ENCODE data around the gene EXOSC2.

DNA sequence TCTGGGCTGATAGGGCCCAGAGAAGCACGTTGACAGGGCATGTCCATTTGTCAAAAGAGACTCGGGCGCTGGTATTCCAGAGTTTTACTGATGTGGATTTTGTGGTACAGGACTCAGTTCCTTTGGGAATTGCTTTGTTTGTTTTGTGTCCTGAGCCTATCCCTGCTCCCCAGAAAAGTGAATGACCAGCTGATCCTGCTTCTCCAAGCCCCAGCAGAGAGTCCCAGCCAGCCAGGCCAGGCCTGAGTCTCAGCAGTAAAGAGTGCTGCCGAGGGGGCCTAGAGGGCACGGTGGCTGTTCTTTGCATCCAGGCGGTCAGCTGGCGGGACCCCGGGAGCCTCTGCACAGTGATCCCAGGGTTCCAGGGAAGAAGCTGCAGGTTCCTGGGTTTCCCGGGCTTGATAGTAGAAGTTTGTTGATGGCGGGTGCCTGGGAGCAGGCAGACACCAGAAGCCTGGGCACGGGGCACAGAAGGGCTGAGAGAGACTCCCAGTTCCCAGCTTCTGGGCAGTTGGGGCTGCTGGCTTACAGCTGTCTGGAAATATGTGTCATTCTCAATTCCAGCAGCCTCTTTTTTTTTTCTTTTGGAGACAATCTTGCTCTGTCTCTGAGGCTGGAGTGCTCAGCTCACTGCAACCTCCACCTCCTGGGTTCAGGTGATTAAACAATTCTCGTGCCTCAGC lies 20.5 kb upstream of the EXOSC2 start:
- TF ChIP-seq YY1 (IDR thresholded peaks at IDR 0.05; ENCODE audit: insufficient read depth, insufficient read length), result no peak
- TF ChIP-seq ZNF274 (IDR thresholded peaks at IDR 0.05; ENCODE audit: low read depth, low read length), result no peak
- TF ChIP-seq SUZ12 (IDR thresholded peaks at IDR 0.05; ENCODE audit: extremely low read depth, insufficient read depth, insufficient read length), result no peak

Data from NT2/D1 (cell line).